IMR-90 (cell line): ENCODE results near the gene BMP10. TPM values are rescaled to one million over a fixed set of nuclear protein-coding genes. Genes with fewer than 3 reads are reported as not detected.

Experiments
- ATAC-seq: fragments of 200-7000 bp; cut with Tn5 transposase; 2 replicates; pipeline ENCODE4 v1.9.1; 2020; ENCODE audit warnings: low read depth, mild to moderate bottlenecking, moderate library complexity
- BruUV-seq: library from RNA; stranded (reverse); fragments of 400-500 nt; replicated peaks from 2 replicates; lab custom pipeline; 2021; lab: Mats Ljungman, UMichigan
- CTCF ChIA-PET: fragments of 300-600 bp; formaldehyde crosslinking; extraction: SDS; loops from one replicate; lab custom pipeline; 2021; ENCODE audit warnings: antibody characterized with exemption; lab: Yijun Ruan, JAX
- POLR2A ChIA-PET: fragments of 300-600 bp; sonication (Branson Sonifier 250); formaldehyde crosslinking; loops from one replicate; lab custom pipeline; 2022; ENCODE audit warnings: antibody characterized with exemption; ENCODE audit not compliant: unreplicated experiment; lab: Charles Lee
- DNase-seq: peaks from one replicate; pipeline ENCODE4 v3.0.0; 2013
- H2AFZ ChIP-seq: replicated peaks from 2 replicates; pipeline ENCODE3; 2013; ENCODE audit warnings: low read length, mild to moderate bottlenecking; ENCODE audit not compliant: poor library complexity
- H2AK5ac ChIP-seq: 2 replicates; pipeline ENCODE4 v1.6.1; 2013; ENCODE audit warnings: low read depth, low read length, inconsistent platforms
- H2AK9ac ChIP-seq: replicated peaks from 2 replicates; pipeline ENCODE3; 2013; ENCODE audit warnings: mild to moderate bottlenecking, low read depth, low read length, moderate library complexity; ENCODE audit not compliant: poor library complexity
- H2BK120ac ChIP-seq: 2 replicates; pipeline ENCODE4 v1.6.1; 2013; ENCODE audit warnings: low read depth, low read length, inconsistent platforms
- H2BK15ac ChIP-seq: 3 replicates; pipeline ENCODE4 v1.6.1; 2013; ENCODE audit warnings: low read depth, low read length, inconsistent platforms
- H2BK20ac ChIP-seq: 2 replicates; pipeline ENCODE4 v1.6.1; 2013; ENCODE audit warnings: low read depth, mild to moderate bottlenecking, inconsistent platforms, low read length, moderate library complexity
- H2BK5ac ChIP-seq: 2 replicates; pipeline ENCODE4 v1.6.1; 2013; ENCODE audit warnings: mild to moderate bottlenecking, low read depth, low read length, inconsistent platforms; ENCODE audit not compliant: poor library complexity, severe bottlenecking
- H3K14ac ChIP-seq: replicated peaks from 2 replicates; pipeline ENCODE4 v1.6.1; 2013; ENCODE audit warnings: low read depth, low read length, inconsistent platforms
- H3K18ac ChIP-seq: 2 replicates; pipeline ENCODE4 v1.6.1; 2013; ENCODE audit warnings: low read depth, low read length, control low read depth
- H3K23ac ChIP-seq: 2 replicates; pipeline ENCODE4 v1.6.1; 2013; ENCODE audit warnings: low read depth, low read length, inconsistent platforms
- H3K27ac ChIP-seq: 2 replicates; pipeline ENCODE4 v1.5.1; 2013; ENCODE audit warnings: mild to moderate bottlenecking, control low read depth, low read length; ENCODE audit not compliant: insufficient read depth
- H3K27me3 ChIP-seq: 2 replicates; pipeline ENCODE4 v1.6.1; 2013; ENCODE audit warnings: low read length; ENCODE audit not compliant: control insufficient read depth, insufficient read depth
- H3K36me3 ChIP-seq: 2 replicates; pipeline ENCODE4 v1.6.1; 2013; ENCODE audit warnings: low read length, mixed read lengths; ENCODE audit not compliant: control insufficient read depth, insufficient read depth
- H3K4ac ChIP-seq: 2 replicates; pipeline ENCODE4 v1.6.1; 2013; ENCODE audit warnings: low read depth, low read length, inconsistent platforms
- H3K4me1 ChIP-seq: 2 replicates; pipeline ENCODE4 v1.6.1; 2013; ENCODE audit warnings: low read length, mixed read lengths; ENCODE audit not compliant: control insufficient read depth, insufficient read depth
- H3K4me2 ChIP-seq: 2 replicates; pipeline ENCODE4 v1.6.1; 2013; ENCODE audit warnings: low read depth, mild to moderate bottlenecking, control low read depth, low read length, moderate library complexity
- H3K4me3 ChIP-seq: 2 replicates; pipeline ENCODE4 v1.5.1; 2013; ENCODE audit warnings: low read depth, mild to moderate bottlenecking, control low read depth, low read length, moderate library complexity; ENCODE audit not compliant: insufficient read depth
- H3K56ac ChIP-seq: 2 replicates; pipeline ENCODE4 v1.6.1; 2013; ENCODE audit warnings: low read length, inconsistent platforms; ENCODE audit not compliant: insufficient read depth; ENCODE audit errors: extremely low read depth
- H3K79me1 ChIP-seq, 2 experiments: 2 replicates each; pipeline ENCODE4 v1.6.1; 2013; ENCODE audit warnings: low read length in 2 of 2, inconsistent platforms in 1 of 2, low read depth in 1 of 2
- H3K9ac ChIP-seq: 2 replicates; pipeline ENCODE4 v1.6.1; 2013; ENCODE audit warnings: low read depth, low read length, control low read depth
- H3K9me1 ChIP-seq: 2 replicates; pipeline ENCODE4 v1.6.1; 2013; ENCODE audit warnings: low read length, inconsistent platforms; ENCODE audit not compliant: insufficient read depth
- H3K9me3 ChIP-seq: 2 replicates; pipeline ENCODE4 v1.6.1; 2013; ENCODE audit warnings: low read length; ENCODE audit not compliant: control insufficient read depth, insufficient read depth
- H4K20me1 ChIP-seq: 2 replicates; pipeline ENCODE4 v1.6.1; 2013; ENCODE audit warnings: low read length, inconsistent platforms; ENCODE audit not compliant: insufficient read depth
- H4K5ac ChIP-seq: 2 replicates; pipeline ENCODE4 v1.6.1; 2013; ENCODE audit warnings: mild to moderate bottlenecking, low read depth, low read length, control low read depth
- H4K8ac ChIP-seq, 2 experiments: 2 replicates each; pipeline ENCODE4 v1.6.1; 2013; ENCODE audit warnings: low read depth in 2 of 2, low read length in 2 of 2, control low read depth in 1 of 2, inconsistent platforms in 1 of 2
- H4K91ac ChIP-seq: 2 replicates; pipeline ENCODE4 v1.6.1; 2013; ENCODE audit warnings: low read depth, low read length, inconsistent platforms; ENCODE audit not compliant: insufficient read depth
- BHLHE40 ChIP-seq: fragments of 150-350 bp; IDR thresholded peaks from 2 replicates; pipeline ENCODE4 v1.6.1; 2016; ENCODE audit warnings: mild to moderate bottlenecking, low read depth, low read length
- CEBPB ChIP-seq: IDR thresholded peaks from 2 replicates; pipeline ENCODE4 v1.6.1; 2012; ENCODE audit warnings: low read depth, low read length, improper control_type of control experiment
- CHD1 ChIP-seq: IDR thresholded peaks from 2 replicates; pipeline ENCODE4 v1.6.1; 2012; ENCODE audit warnings: low read depth, low read length, improper control_type of control experiment
- FOS ChIP-seq: fragments of 150-350 bp; IDR thresholded peaks from 2 replicates; pipeline ENCODE4 v1.6.1; 2016; ENCODE audit warnings: low read depth, low read length
- MAFK ChIP-seq: IDR thresholded peaks from 2 replicates; pipeline ENCODE4 v1.6.1; 2012; ENCODE audit warnings: low read depth, low read length, improper control_type of control experiment
- MAZ ChIP-seq: IDR thresholded peaks from 2 replicates; pipeline ENCODE4 v1.6.1; 2012; ENCODE audit warnings: low read depth, mild to moderate bottlenecking, low read length, improper control_type of control experiment, moderate library complexity, borderline replicate concordance
- MXI1 ChIP-seq: IDR thresholded peaks from 2 replicates; pipeline ENCODE4 v1.6.1; 2012; ENCODE audit warnings: low read depth, mild to moderate bottlenecking, low read length, moderate library complexity, borderline replicate concordance
- NFE2L2 ChIP-seq: fragments of 150-350 bp; IDR thresholded peaks from 2 replicates; pipeline ENCODE4 v1.6.1; 2016; ENCODE audit warnings: low read depth, mild to moderate bottlenecking, low read length
- POLR2A ChIP-seq: IDR thresholded peaks from 2 replicates; pipeline ENCODE4 v1.6.1; 2012; ENCODE audit warnings: mild to moderate bottlenecking, low read depth, low read length
- RAD21 ChIP-seq: IDR thresholded peaks from 2 replicates; pipeline ENCODE4 v1.6.1; 2012; ENCODE audit warnings: low read length, improper control_type of control experiment
- RCOR1 ChIP-seq: IDR thresholded peaks from 2 replicates; pipeline ENCODE4 v1.6.1; 2012; ENCODE audit warnings: mild to moderate bottlenecking, low read length, improper control_type of control experiment; ENCODE audit not compliant: insufficient replicate concordance
- RFX5 ChIP-seq: IDR thresholded peaks from 2 replicates; pipeline ENCODE4 v1.8.0; 2012; ENCODE audit warnings: low read depth, mild to moderate bottlenecking, low read length, moderate library complexity
- SMC3 ChIP-seq: fragments of 150-350 bp; IDR thresholded peaks from 2 replicates; pipeline ENCODE4 v1.6.1; 2016; ENCODE audit warnings: low read depth, mild to moderate bottlenecking, antibody characterized with exemption, low read length, moderate library complexity
- WGBS, 2 experiments: methylation state at CpG; one replicate each; pipeline versions ENCODE4 v1.1.5 to v1.1.7; 2013; ENCODE audit warnings: missing lambda C conversion rate in 2 of 2; ENCODE audit not compliant: insufficient read length in 1 of 2; ENCODE audit errors: extremely low coverage in 2 of 2; 5-methylcytosine and 5-hydroxymethylcytosine counted together
- dilution Hi-C: fragments of 300-500 bp; cut with HindIII; formaldehyde crosslinking; loops from one replicate; pipeline ENCODE4 v1.14.3; 2018; ENCODE audit warnings: low sequenced_read_pairs; ENCODE audit not compliant: unreplicated experiment
- in situ Hi-C: fragments of 300-500 bp; cut with MboI; formaldehyde crosslinking; loops from 3 replicates; pipeline ENCODE4 v1.14.3; 2019; ENCODE audit warnings: low sequenced_read_pairs, inconsistent platforms, mixed read lengths
- intact Hi-C: fragments of 100-400 bp; cut with micrococcal nuclease; formaldehyde crosslinking; loops from 2 replicates; pipeline ENCODE4 v1.10.0; 2022
- polyA plus RNA-seq, 3 experiments: library from polyadenylated mRNA; depleted of rRNA; stranded (reverse); fragments of >200 nt; gene quantifications; 2 replicates each; pipeline ENCODE4 v1.2.3, GENCODE V29; 2012; ENCODE audit warnings: low replicate concordance in 1 of 3
- total RNA-seq: library from RNA; depleted of rRNA; stranded (reverse); fragments of >200 nt; gene quantifications from 2 replicates; pipeline ENCODE4 v1.2.3, GENCODE V29; 2012
- TF ChIP-seq, protein P1 (sequence below): fragments of 150-350 bp; IDR thresholded peaks from 2 replicates; pipeline ENCODE4 v1.6.1; 2017; ENCODE audit warnings: mild to moderate bottlenecking, antibody characterized with exemption, low read length, low read depth
- TF ChIP-seq, protein P2 (sequence below): fragments of 150-350 bp; IDR thresholded peaks from 2 replicates; pipeline ENCODE4 v1.6.1; 2016; ENCODE audit warnings: low read depth, mild to moderate bottlenecking, low read length, moderate library complexity, borderline replicate concordance
- TF ChIP-seq, protein P3 (sequence below): conservative IDR thresholded peaks from 2 replicates; pipeline ENCODE4 v1.5.1; 2012; ENCODE audit warnings: mild to moderate bottlenecking, low read depth, low read length, improper control_type of control experiment

Gene BMP10
- total and polyA plus RNA-seq, 2 of the 4 experiments (the other 2 are of a cell fraction) = not detected

DNA sequence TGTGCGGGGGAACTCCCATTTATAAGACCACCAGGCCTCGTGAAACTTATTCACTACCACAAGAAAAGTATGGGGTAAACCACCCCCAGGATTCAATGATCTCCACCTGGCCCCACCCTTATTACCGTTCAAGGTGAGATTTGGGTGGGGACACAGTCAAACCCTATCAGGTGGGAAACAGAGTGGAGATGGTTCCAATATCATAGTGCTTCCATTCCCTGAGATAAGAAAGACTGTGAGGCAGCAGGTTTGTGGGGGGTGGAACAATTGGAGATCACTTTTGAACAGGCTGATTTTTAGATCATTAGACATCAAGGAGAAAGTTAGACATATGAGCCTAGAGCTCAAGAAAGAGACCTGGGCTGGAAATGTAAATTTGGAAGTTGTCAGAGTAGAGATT lies 42.2 kb upstream of the BMP10 start:
- no peak overlapping the region for H3K9ac ChIP-seq
- no peak overlapping the region for H3K14ac ChIP-seq
- no TSS peak for BruUV-seq
- H2BK120ac ChIP-seq = no peak overlapping the region
- no peak overlapping the region for H2BK5ac ChIP-seq
- H3K4me2 ChIP-seq = no peak overlapping the region
- H3K56ac ChIP-seq = no peak overlapping the region
- H3K9me3 ChIP-seq = no peaks in the 10 kb centered on the region; the same call in 1 of the 2 replicates
- no peak overlapping the region for H3K4ac ChIP-seq
- H3K18ac ChIP-seq = no peak overlapping the region
- intact Hi-C loops = no loop called here
- H4K91ac ChIP-seq = no peak overlapping the region
- no peak overlapping the region for H3K4me3 ChIP-seq
- CTCF ChIA-PET = no interaction called here
- peaks cover 7% of the 10 kb centered on the region for H3K4me1 ChIP-seq
- POLR2A ChIA-PET = no interaction called here
- H4K20me1 ChIP-seq = no peaks in the 10 kb centered on the region
- TF ChIP-seq, protein P1, sequence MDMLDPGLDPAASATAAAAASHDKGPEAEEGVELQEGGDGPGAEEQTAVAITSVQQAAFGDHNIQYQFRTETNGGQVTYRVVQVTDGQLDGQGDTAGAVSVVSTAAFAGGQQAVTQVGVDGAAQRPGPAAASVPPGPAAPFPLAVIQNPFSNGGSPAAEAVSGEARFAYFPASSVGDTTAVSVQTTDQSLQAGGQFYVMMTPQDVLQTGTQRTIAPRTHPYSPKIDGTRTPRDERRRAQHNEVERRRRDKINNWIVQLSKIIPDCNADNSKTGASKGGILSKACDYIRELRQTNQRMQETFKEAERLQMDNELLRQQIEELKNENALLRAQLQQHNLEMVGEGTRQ = no peak
- no peak for TF ChIP-seq POLR2A
- TF ChIP-seq, protein P2, sequence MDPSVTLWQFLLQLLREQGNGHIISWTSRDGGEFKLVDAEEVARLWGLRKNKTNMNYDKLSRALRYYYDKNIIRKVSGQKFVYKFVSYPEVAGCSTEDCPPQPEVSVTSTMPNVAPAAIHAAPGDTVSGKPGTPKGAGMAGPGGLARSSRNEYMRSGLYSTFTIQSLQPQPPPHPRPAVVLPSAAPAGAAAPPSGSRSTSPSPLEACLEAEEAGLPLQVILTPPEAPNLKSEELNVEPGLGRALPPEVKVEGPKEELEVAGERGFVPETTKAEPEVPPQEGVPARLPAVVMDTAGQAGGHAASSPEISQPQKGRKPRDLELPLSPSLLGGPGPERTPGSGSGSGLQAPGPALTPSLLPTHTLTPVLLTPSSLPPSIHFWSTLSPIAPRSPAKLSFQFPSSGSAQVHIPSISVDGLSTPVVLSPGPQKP = no peak
- TF ChIP-seq RFX5 = no peak
- TF ChIP-seq BHLHE40 = no peak
- TF ChIP-seq RAD21 = no peak
- no peak for TF ChIP-seq NFE2L2
- no peak for TF ChIP-seq FOS
- no peak for TF ChIP-seq MAFK
- no peak for TF ChIP-seq MAZ
- TF ChIP-seq CEBPB = no peak
- TF ChIP-seq SMC3 = no peak
- TF ChIP-seq RCOR1 = no peak
- TF ChIP-seq, protein P3, sequence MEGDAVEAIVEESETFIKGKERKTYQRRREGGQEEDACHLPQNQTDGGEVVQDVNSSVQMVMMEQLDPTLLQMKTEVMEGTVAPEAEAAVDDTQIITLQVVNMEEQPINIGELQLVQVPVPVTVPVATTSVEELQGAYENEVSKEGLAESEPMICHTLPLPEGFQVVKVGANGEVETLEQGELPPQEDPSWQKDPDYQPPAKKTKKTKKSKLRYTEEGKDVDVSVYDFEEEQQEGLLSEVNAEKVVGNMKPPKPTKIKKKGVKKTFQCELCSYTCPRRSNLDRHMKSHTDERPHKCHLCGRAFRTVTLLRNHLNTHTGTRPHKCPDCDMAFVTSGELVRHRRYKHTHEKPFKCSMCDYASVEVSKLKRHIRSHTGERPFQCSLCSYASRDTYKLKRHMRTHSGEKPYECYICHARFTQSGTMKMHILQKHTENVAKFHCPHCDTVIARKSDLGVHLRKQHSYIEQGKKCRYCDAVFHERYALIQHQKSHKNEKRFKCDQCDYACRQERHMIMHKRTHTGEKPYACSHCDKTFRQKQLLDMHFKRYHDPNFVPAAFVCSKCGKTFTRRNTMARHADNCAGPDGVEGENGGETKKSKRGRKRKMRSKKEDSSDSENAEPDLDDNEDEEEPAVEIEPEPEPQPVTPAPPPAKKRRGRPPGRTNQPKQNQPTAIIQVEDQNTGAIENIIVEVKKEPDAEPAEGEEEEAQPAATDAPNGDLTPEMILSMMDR = no peak
- no peak for TF ChIP-seq MXI1
- TF ChIP-seq CHD1 = no peak
- H2AK9ac ChIP-seq = no peak overlapping the region
- H2BK15ac ChIP-seq = no peak overlapping the region
- peaks cover 3% of the 10 kb centered on the region; the same call in 1 of the 2 replicates for H3K9me1 ChIP-seq
- no peak for DNase-seq
- no peak overlapping the region for H4K8ac ChIP-seq
- no peak overlapping the region for H2AK5ac ChIP-seq
- in situ Hi-C loops = loop anchor here (5.0 kb wide), 1 partner anchor 166 kb away; no protein-coding TSS in a partner anchor
- H4K5ac ChIP-seq = no peak overlapping the region
- dilution Hi-C loops = no loop called here
- no peak overlapping the region for H2AFZ ChIP-seq
- no peak overlapping the region for H2BK20ac ChIP-seq
- H3K27ac ChIP-seq = no peak overlapping the region
- no peaks in the 10 kb centered on the region for H3K79me1 ChIP-seq
- no peak overlapping the region for H3K23ac ChIP-seq
- H3K36me3 ChIP-seq = no peaks in the 10 kb centered on the region
- no peak for ATAC-seq
- no CpG with 5 or more reads among the region's 3 CpGs for WGBS, 2 experiments
- no peaks in the 10 kb centered on the region for H3K27me3 ChIP-seq
